ENCODE results near the gene LMX1A.
A peak's percentile ranks its signal among the peaks of the same experiment; 100 is the strongest.

LMX1A gene

GRCh38 chr1:165367375-165367993, 11.0 kb upstream of the LMX1A start:
- peak; percentile 59 for DNase-seq (ENCODE audit: low read depth)

- no peak for DNase-seq (ENCODE audit: low read depth)
Measured at GRCh38 chr1:165365341-165365740, 8.8 kb upstream of the LMX1A start.

DNA sequence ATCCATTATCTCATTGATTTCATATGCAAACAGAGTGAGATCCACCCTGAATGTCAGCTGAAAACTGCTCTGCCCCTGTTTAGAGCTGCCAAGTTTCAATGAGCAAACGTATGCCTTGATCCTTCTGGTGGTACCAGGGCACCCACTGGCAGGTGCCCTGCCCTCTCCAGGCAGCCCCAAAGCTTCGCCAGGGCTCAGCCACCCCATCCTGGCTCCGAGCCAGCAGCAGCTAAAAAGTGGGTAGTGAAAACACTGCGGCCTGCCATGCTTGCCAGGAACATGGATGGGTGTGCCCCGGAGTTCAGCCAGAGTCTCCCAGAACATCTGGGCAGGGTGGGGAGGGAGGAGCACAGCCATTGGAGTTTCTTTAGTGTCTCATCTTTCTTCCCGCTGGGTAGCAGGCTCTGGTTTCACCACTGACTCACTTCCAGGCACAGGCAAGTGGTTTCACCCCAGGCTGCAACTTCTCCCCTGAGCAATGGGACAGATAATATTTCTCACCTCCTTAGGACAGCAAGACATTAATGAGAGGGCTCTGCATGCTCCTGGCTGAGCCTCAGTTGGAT, 8.1 kb upstream of the LMX1A start:
- no peak for DNase-seq (ENCODE audit: low read depth)

DNA sequence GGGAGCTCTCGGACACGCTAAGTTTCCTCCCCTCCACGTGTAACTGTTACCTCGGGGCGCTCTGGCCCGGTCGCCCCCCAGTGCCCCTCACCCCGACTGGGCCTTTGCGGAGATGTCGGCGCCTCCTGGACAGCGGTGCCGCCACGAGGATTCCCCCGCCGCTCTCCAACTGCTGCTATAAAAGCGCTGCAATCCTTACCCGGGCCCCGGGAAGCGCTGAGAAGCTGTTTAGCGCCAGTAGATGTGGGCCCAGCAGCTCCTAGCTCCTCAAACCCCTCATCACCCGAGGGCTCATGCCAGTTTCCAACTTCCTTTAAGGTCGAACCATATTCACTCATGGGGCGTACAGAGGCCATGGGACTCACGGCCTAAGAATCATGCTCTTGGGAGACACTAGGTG, 361 bp upstream of the LMX1A start:
- DNase-seq (ENCODE audit: low read depth): no peak

- DNase-seq (ENCODE audit: low read depth): no peak
Measured at GRCh38 chr1:165355139-165355976, 1.2 kb downstream of the LMX1A start.

GRCh38 chr1:165354739-165355138, 1.8 kb downstream of the LMX1A start:
- no peak for DNase-seq (ENCODE audit: low read depth)

DNA sequence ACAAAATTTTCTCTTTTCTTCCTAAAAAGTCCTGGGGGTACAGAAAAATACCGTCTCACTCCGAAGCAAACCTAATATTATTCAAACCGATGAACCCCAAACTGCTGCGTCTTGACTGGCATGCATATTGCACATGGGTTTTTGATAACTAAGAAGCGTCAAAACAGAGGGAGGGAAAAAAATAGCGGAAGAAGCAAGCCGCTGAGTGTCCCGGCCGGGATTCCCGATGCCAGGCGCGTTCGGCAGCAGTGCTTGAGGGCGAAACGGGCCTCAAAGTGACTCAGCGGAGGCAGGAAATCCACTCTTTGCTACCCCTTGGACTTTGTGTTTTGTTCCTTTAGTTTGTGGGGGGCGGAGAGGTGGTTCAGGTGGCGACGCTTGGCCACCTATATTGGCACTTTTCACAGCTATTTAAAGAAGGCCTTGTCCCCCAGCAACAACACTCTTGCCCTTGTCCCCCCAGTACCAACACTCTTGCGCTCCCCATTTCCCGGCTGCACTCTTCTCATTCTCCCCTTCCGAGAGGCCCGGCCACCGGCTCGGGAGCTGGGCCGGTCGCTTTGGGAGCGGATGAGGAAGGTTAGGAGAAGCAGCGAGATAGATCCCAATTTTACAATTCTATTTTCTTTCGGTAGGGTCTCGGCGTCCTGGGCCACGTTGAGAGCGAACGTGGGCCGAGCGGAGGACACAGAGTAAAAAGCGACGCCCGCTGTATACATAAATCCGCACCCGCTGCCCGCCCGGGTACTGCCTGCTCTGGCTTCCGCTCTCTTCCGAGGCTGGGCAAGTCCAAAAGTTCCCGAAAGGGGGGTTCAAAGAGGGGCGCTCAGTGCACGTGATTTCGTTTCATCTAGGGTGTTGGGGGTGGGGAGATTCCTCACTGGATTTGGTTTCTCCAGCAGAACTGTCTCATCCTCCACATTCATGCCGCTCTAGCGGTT, 2.5 kb downstream of the LMX1A start:
- DNase-seq (ENCODE audit: low read depth): no peak

DNA sequence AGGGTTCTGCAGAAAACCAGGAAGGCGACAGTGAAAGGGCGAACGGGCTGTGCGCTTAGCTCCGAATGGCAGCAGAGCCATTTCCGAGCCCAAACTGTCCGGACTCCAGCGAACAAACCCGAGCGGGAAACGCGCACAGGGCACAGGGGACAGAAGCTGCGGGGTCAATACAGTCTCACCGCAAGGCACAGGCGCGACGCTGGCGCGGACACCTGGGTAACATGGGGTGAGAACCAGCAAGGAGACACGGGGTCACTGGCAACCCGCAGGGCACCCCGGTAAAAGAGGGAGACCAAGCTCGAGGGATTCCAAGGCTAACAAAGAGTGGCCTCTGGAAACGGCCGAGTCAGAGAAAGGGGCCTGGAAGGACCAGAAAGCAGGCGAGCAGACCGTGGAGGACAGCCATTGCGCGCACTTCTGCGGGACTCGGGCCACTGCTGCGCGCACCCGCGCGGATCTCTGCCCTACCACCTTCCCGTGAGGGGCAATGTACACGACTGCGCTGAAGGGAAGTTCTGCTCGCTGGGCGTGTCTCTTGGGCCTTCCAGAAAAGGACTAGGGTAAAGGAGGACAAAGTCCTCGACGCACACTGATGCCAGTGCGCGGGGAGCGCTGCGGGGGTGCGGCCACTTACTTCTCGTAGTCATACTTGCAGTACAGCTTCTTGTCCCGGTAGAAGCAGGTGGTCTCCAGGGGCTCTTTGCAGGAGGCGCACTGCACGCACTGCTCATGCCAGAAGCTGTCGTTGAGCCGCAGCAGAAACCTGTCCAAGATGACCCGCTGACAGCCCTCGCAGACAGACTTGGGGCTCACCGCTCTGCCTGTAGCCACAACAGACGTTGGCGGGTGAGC, 3.8 kb downstream of the LMX1A start:
- no peak for DNase-seq (ENCODE audit: low read depth)

- no peak for DNase-seq (ENCODE audit: low read depth)
Measured at GRCh38 chr1:165351863-165352441, 4.6 kb downstream of the LMX1A start.

DNA sequence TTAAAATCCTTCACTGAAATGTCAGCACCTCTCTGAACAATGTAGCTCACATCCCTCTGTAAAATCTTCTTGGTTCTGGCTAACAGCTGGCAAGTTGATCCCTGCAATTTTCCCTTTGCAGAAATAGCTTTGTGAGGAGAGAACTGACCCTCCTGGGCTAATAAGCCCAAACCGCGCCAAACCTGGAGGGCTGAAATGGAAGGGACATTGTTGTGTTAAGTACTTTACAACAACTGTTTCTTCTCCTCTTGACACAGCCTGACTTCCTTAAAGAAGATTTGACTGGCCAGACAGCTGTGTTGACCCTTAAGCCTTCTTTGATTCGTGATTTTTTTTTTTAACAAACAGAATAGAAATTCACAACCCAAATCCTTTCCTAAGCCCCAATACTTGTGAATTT, 5.7 kb downstream of the LMX1A start:
- DNase-seq (ENCODE audit: low read depth): no peak

DNA sequence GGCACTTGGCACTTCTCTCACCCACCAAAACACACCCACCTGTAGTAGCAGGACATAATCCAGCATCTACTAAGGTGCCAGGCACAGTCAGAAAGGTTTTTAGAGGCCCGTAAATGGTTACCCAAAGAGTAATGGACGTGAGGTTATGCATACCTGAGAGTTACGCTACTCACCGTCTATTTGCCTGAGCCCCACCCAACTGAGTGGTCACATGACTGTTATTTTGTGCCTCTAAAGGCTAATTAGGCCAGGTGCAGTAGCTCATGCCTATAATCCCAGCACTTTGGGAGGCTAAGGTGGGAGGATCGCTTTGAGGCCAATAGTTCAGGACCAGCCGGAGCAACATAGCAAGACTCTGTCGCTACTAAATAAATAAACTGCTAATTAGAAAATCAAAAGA, 11.0 kb downstream of the LMX1A start:
- DNase-seq (ENCODE audit: low read depth): no peak

GRCh38 chr1:165344736-165345135, 11.8 kb downstream of the LMX1A start:
- no peak for DNase-seq (ENCODE audit: low read depth)

- DNase-seq (ENCODE audit: low read depth): no peak
Measured at GRCh38 chr1:165344198-165344597, 12.3 kb downstream of the LMX1A start.

GRCh38 chr1:165342587-165342986, 13.9 kb downstream of the LMX1A start:
- no peak for DNase-seq (ENCODE audit: low read depth)

DNA sequence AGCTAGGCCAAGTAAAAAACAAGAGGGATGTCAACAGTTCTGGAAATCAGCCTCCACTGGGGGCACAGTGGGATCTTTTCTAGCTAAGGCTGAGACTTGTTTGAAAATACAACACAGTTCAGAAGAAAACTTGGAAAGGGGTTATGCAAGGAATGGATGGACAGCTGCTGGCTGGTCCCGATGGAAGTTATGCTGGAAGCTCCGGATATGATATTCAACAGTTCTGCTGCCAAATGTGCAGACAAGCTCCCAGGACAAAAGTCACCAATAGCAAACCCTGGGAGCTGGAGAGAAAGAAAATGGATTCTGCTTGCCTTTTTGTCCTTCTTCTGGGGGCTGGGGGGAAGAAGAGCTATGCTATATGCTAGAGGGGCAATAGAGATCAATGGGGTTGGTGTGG, 14.3 kb downstream of the LMX1A start:
- no peak for DNase-seq (ENCODE audit: low read depth)

DNA sequence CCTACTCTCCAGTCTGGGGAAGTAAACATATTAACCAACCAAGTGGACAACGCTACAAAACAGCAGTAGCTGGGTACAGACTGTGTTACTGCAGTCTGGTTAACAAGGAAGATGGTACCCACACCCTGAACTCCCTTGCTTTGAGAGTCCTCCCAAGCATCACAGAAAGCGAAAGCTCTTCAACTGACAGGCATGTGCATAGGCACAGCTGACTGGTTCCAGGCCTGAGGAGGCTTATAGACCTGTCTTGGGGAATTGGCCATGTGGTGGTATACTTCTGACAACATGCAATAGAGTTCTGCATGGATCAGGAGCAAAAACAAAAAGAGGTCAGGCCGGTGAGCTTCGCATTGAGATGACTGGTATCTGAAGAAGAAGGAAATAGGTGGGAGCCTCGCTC, 17.4 kb downstream of the LMX1A start:
- DNase-seq (ENCODE audit: low read depth): no peak

GRCh38 chr1:165330483-165330882, 26.0 kb downstream of the LMX1A start:
- no peak for DNase-seq (ENCODE audit: low read depth)

- DNase-seq (ENCODE audit: low read depth): no peak
Measured at GRCh38 chr1:165329104-165329503, 27.4 kb downstream of the LMX1A start.

- DNase-seq (ENCODE audit: low read depth): no peak
Measured at GRCh38 chr1:165328136-165328535, 28.4 kb downstream of the LMX1A start.

DNA sequence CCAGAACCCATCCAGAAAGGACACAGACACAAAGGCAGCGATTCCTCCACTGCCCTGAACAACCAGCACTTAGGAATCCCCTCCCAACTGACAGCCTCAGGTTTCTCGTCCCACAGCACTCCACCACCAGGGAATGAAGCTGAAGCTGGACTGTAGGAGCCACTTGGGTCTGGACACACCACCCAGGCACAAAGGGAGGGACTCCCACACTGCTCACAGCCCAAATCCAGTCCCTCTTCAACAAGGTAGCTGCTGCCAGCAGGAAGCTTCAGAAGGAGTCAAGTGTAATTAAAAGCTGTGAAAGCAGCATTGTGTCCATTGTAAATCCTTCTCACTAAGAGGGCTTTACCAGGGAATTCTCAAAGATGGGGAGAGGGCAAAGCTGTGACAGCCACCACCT, 29.0 kb downstream of the LMX1A start:
- no peak for DNase-seq (ENCODE audit: low read depth)

All from amniotic epithelial cell (primary cell).